Pancreas (tissue), 10 donors: Measurements from ENCODE around the gene PLB1. TPM values are rescaled to one million over a fixed set of nuclear protein-coding genes. Genes with fewer than 3 reads are reported as not detected.

Source experiments
- ATAC-seq, 4 donors: fragments of 200-7000 bp; cut with Tn5 transposase; one replicate each; pipeline versions ENCODE4 v1.8.0 to v1.9.1; 2020; ENCODE audit warnings: mild to moderate bottlenecking in 4 of 4, moderate library complexity in 4 of 4
- DNase-seq, 6 donors: peaks; one replicate each; pipeline ENCODE4 v3.0.0-alpha.2; 2020
- FAIRE-seq: peaks from 2 replicates; lab custom pipeline; 2012; peaks lifted over from hg19 to GRCh38; lab: Jason Lieb, UNC
- H3K27ac ChIP-seq, 4 donors: fragments of 200-600 bp; sonication (generic); 1 replicate in 3 of 4; 2 replicates in 1 of 4; pipeline versions ENCODE4 v1.5.0 to v1.8.0; 2020
- H3K27me3 ChIP-seq, 4 donors: fragments of 200-600 bp; one replicate each; pipeline ENCODE4 v1.8.0; 2021
- H3K36me3 ChIP-seq, 3 donors: fragments of 200-600 bp; sonication (generic) in 1 of 3; one replicate each; pipeline versions ENCODE4 v1.5.0 to v1.8.0; 2020 to 2021
- H3K4me1 ChIP-seq, 3 donors: fragments of 200-600 bp; one replicate each; pipeline ENCODE4 v1.8.0; 2021
- H3K4me3 ChIP-seq, 4 donors: fragments of 200-600 bp; sonication (generic) in 2 of 4; one replicate each; pipeline versions ENCODE4 v1.5.0 to v1.8.0; 2020 to 2021
- H3K9me3 ChIP-seq, 4 donors: fragments of 200-600 bp; one replicate each; pipeline ENCODE4 v1.8.0; 2021
- WGBS, 2 donors: extraction: QIAGEN DNeasy Blood & Tissue Kit; methylation state at CpG; one replicate each; pipeline ENCODE4 v1.1.7; 2013; 5-methylcytosine and 5-hydroxymethylcytosine counted together
- intact Hi-C, 3 donors: fragments of 100-400 bp; cut with DNase I; formaldehyde crosslinking; loops; one replicate each; pipeline versions ENCODE4 v1.11.1 to v1.14.2; 2022
- polyA plus RNA-seq, 2 donors: library from polyadenylated mRNA; stranded (reverse); fragments of 200-250 nt; gene quantifications; one replicate each; pipeline ENCODE4 v1.2.3, GENCODE V29; 2013
- total RNA-seq, 6 donors: library from RNA; stranded (reverse); fragmentation: NEBNext Ultra II Directional in 4 of 6; extraction: Animal tissue kit (Norgen Biotek cat#: 25700) in 4 of 6; gene quantifications; one replicate each; pipeline versions ENCODE4 v1.2.1 to v1.2.4, GENCODE V29; 2021 to 2023
- TF ChIP-seq, protein P1 (sequence below), 4 donors: fragments of 200-600 bp; sonication (generic) in 3 of 4; IDR thresholded peaks; one replicate each; pipeline versions ENCODE4 v1.5.0 to v1.8.0; 2021; ENCODE audit warnings: antibody characterized with exemption in 4 of 4
- donor health status: healthy with polysubstance abuse.
- donor health status: DM: no; HTN: no; CAD: no; lungs with moderate emphysema.
- donor health status: DM: no; HTN: no; CAD: no.
- donor health status: control.
- donor health status: control.
- donor health status: Bipolar disorder and iron deficiency.
- donor health status: DM: yes; HTN: yes; CAD: no.
- donor health status: DM: no; HTN: no; CAD: no.
- donor health status: DM: no; HTN: no; CAD: no.
- donor health status: DM: yes; HTN: yes; CAD: no.

Gene PLB1
- total and polyA plus RNA-seq, 8 donors, result 0.16 to 2.4 (median 0.93) TPM

DNA sequence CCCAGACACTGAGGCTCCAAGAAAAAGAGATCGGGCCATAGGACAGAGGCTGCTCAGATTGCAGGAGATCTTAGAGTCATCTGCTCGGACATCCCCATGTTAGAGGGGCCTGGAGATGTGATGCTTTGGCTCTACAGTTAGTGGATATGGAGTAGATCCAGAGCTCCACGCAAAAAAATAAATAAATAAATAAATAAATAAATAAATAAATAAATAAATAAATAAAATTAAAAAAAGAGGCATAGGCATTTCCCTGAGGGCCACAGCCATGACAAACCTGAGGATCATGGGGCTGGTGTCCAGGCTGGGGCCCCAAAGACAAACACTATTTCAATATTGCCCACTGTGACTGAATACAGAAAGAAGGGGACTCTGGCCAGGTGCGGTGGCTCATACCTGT, 85.5 kb downstream of the PLB1 start:
- Histone ChIP-seq H3K4me3 (no peak overlapping the region), H3K27ac (no peak overlapping the region), H3K36me3 (no peaks in the 10 kb centered on the region), H3K9me3 (no peaks in the 10 kb centered on the region), H3K27me3 (no peaks in the 10 kb centered on the region), H3K4me1 (no peaks in the 10 kb centered on the region)
- DNase-seq (no peak), ATAC-seq (no peak), FAIRE-seq (no peak)
- TF ChIP-seq, protein P1, sequence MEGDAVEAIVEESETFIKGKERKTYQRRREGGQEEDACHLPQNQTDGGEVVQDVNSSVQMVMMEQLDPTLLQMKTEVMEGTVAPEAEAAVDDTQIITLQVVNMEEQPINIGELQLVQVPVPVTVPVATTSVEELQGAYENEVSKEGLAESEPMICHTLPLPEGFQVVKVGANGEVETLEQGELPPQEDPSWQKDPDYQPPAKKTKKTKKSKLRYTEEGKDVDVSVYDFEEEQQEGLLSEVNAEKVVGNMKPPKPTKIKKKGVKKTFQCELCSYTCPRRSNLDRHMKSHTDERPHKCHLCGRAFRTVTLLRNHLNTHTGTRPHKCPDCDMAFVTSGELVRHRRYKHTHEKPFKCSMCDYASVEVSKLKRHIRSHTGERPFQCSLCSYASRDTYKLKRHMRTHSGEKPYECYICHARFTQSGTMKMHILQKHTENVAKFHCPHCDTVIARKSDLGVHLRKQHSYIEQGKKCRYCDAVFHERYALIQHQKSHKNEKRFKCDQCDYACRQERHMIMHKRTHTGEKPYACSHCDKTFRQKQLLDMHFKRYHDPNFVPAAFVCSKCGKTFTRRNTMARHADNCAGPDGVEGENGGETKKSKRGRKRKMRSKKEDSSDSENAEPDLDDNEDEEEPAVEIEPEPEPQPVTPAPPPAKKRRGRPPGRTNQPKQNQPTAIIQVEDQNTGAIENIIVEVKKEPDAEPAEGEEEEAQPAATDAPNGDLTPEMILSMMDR (IDR thresholded peaks at IDR 0.05), result no peak
- WGBS, 2 donors, result 89 to 94% methylated on average over 4 of the region's 4 CpGs
- intact Hi-C loops, result no loop called here

DNA sequence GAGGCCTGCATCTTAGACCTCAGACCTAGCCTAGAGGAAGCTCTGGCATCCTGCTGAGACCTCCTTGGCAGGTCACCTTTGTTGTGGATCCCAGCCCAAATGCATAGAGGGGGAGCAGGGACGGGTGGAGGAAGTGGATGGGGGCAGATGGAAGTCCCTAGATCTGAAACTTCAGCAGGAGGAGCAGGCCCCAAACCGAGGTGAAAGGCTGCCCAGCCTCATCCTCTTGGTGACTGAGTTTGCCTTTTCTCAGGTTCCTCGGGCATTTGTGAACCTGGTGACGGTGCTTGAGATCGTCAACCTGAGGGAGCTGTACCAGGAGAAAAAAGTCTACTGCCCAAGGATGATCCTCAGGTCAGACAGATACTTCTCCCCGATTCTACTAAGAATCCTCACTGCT, 86.3 kb downstream of the PLB1 start:
- FAIRE-seq (no peak), ATAC-seq (no peak), DNase-seq (no peak)
- WGBS, 2 donors, result 67 to 75% methylated on average over 6 of the region's 6 CpGs
- no peak overlapping the region for H3K27ac ChIP-seq
- intact Hi-C loops, result no loop called here
- H3K4me3 ChIP-seq, result no peak overlapping the region
- H3K36me3 ChIP-seq, result no peaks in the 10 kb centered on the region
- H3K9me3 ChIP-seq, result no peaks in the 10 kb centered on the region
- no peaks in the 10 kb centered on the region for H3K4me1 ChIP-seq
- TF ChIP-seq, protein P1 (IDR thresholded peaks at IDR 0.05), result no peak
- H3K27me3 ChIP-seq, result no peaks in the 10 kb centered on the region

DNA sequence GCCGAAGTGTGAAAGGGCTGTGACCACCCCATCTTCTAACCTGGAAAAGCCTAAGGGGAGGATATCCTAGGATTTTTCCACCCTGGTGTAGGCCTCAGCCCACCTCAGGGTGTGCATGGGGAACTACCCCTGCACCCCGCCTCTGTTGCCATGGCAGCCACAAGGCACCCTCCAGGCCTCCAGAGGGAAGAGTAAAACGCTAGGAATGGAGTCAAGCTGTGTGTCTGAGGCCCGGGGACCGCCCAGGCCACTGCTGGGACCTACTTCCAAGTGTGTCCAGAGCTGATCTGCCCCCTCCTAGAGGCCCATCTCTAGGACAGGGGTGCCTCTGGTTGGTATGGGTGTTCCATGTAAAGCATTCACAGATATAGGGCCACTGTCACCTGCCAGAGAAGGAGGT, 86.7 kb downstream of the PLB1 start:
- Histone ChIP-seq H3K36me3 (no peaks in the 10 kb centered on the region), H3K4me1 (no peaks in the 10 kb centered on the region), H3K9me3 (no peaks in the 10 kb centered on the region), H3K27ac (no peak overlapping the region), H3K4me3 (no peak overlapping the region), H3K27me3 (no peaks in the 10 kb centered on the region)
- WGBS, 2 donors, result 91 to 92% methylated on average over 5 of the region's 5 CpGs
- TF ChIP-seq, protein P1 (IDR thresholded peaks at IDR 0.05), result no peak
- FAIRE-seq, result no peak
- no peak for ATAC-seq
- no peak for DNase-seq
- intact Hi-C loops, result no loop called here

DNA sequence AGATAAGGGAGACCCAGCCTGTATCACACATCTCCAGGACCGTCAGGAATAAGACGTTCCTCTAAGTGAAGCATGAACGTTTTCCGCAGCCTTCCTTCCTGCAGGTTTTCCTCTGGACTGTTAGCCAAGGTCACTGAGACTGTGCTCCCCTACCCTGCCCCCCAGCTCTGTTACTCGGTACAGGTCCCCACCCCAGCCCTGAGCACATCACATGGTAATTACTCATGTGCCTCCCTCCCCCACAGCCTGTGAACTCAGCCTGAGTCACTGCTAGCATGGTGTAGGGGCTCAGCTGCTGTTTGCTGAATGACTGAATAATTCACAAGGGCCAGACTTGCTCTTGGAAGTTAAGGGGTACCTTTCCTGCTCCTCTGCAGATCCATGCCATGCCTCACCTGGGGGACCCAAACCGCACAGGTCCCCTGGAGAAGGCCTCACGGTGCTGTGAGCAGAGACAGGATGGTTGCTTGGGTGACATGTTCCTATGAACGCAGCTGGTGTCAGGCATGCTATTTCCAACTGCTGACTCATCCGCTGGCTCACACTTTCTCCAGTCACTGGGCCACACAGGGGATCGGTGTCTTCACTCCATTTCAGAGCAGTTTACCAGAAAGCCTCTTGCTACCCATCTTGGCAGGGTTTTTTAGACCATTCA, 88.2 kb downstream of the PLB1 start:
- ATAC-seq (peak; percentile 66 to 89 (median 84)), DNase-seq (peak in 3 of 6 donors; percentile 21 to 68 (median 43)), FAIRE-seq (no peak)
- peak overlapping the region in 2 of 4 donors; percentile 33 to 41 for H3K27ac ChIP-seq
- H3K4me3 ChIP-seq, result no peak overlapping the region
- H3K36me3 ChIP-seq, result no peaks in the 10 kb centered on the region
- TF ChIP-seq, protein P1 (IDR thresholded peaks at IDR 0.05), result no peak
- WGBS, 2 donors, result 55 to 57% methylated on average over 10 of the region's 10 CpGs
- intact Hi-C loops, result no loop called here
- H3K9me3 ChIP-seq, result no peaks in the 10 kb centered on the region
- no peaks in the 10 kb centered on the region for H3K27me3 ChIP-seq
- H3K4me1 ChIP-seq, result no peaks in the 10 kb centered on the region

DNA sequence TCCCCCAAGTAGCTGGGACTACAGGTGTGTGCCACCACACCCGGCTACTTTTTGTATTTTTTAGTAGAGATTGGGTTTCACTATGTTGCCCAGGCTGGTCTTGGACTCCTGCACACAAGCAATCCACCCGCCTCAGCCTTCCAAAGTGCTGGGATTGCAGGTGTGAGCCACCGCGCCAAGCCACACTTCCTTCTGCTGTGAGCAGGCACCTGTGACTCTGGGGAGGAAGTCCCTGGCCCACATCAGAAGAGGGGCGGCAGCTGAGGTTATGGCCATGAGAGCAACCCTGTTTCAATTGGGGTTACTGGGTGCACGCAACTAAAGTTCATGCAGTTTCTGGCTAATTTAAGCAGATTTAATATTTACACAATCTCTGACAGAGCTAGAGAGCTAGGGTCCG, 91.0 kb downstream of the PLB1 start:
- Histone ChIP-seq H3K4me3 (no peak overlapping the region), H3K36me3 (no peaks in the 10 kb centered on the region), H3K27me3 (no peaks in the 10 kb centered on the region), H3K4me1 (no peaks in the 10 kb centered on the region), H3K27ac (no peak overlapping the region), H3K9me3 (no peaks in the 10 kb centered on the region)
- DNase-seq (no peak), ATAC-seq (no peak), FAIRE-seq (no peak)
- TF ChIP-seq, protein P1 (IDR thresholded peaks at IDR 0.05), result no peak
- intact Hi-C loops, result no loop called here
- 83 to 85% methylated on average over 7 of the region's 7 CpGs for WGBS, 2 donors
